IMR-90 (cell line): ENCODE results near the gene CDH13. TPM values are rescaled to one million over a fixed set of nuclear protein-coding genes. Genes with fewer than 3 reads are reported as not detected.

Source experiments
- ATAC-seq: fragments of 200-7000 bp; cut with Tn5 transposase; 2 replicates; pipeline ENCODE4 v1.9.1; 2020; ENCODE audit warnings: low read depth, mild to moderate bottlenecking, moderate library complexity
- BruUV-seq: library from RNA; stranded (reverse); fragments of 400-500 nt; replicated peaks from 2 replicates; lab custom pipeline; 2021; lab: Mats Ljungman, UMichigan
- CTCF ChIA-PET: fragments of 300-600 bp; formaldehyde crosslinking; extraction: SDS; loops from one replicate; lab custom pipeline; 2021; ENCODE audit warnings: antibody characterized with exemption; lab: Yijun Ruan, JAX
- POLR2A ChIA-PET: fragments of 300-600 bp; sonication (Branson Sonifier 250); formaldehyde crosslinking; loops from one replicate; lab custom pipeline; 2022; ENCODE audit warnings: antibody characterized with exemption; ENCODE audit not compliant: unreplicated experiment; lab: Charles Lee
- DNase-seq: peaks from one replicate; pipeline ENCODE4 v3.0.0; 2013
- H2AFZ ChIP-seq: replicated peaks from 2 replicates; pipeline ENCODE3; 2013; ENCODE audit warnings: low read length, mild to moderate bottlenecking; ENCODE audit not compliant: poor library complexity
- H2AK5ac ChIP-seq: 2 replicates; pipeline ENCODE4 v1.6.1; 2013; ENCODE audit warnings: low read depth, low read length, inconsistent platforms
- H2AK9ac ChIP-seq: replicated peaks from 2 replicates; pipeline ENCODE3; 2013; ENCODE audit warnings: mild to moderate bottlenecking, low read depth, low read length, moderate library complexity; ENCODE audit not compliant: poor library complexity
- H2BK120ac ChIP-seq: 2 replicates; pipeline ENCODE4 v1.6.1; 2013; ENCODE audit warnings: low read depth, low read length, inconsistent platforms
- H2BK15ac ChIP-seq: 3 replicates; pipeline ENCODE4 v1.6.1; 2013; ENCODE audit warnings: low read depth, low read length, inconsistent platforms
- H2BK20ac ChIP-seq: 2 replicates; pipeline ENCODE4 v1.6.1; 2013; ENCODE audit warnings: low read depth, mild to moderate bottlenecking, inconsistent platforms, low read length, moderate library complexity
- H2BK5ac ChIP-seq: 2 replicates; pipeline ENCODE4 v1.6.1; 2013; ENCODE audit warnings: mild to moderate bottlenecking, low read depth, low read length, inconsistent platforms; ENCODE audit not compliant: poor library complexity, severe bottlenecking
- H3K14ac ChIP-seq: replicated peaks from 2 replicates; pipeline ENCODE4 v1.6.1; 2013; ENCODE audit warnings: low read depth, low read length, inconsistent platforms
- H3K18ac ChIP-seq: 2 replicates; pipeline ENCODE4 v1.6.1; 2013; ENCODE audit warnings: low read depth, low read length, control low read depth
- H3K23ac ChIP-seq: 2 replicates; pipeline ENCODE4 v1.6.1; 2013; ENCODE audit warnings: low read depth, low read length, inconsistent platforms
- H3K27ac ChIP-seq: 2 replicates; pipeline ENCODE4 v1.5.1; 2013; ENCODE audit warnings: mild to moderate bottlenecking, control low read depth, low read length; ENCODE audit not compliant: insufficient read depth
- H3K27me3 ChIP-seq: 2 replicates; pipeline ENCODE4 v1.6.1; 2013; ENCODE audit warnings: low read length; ENCODE audit not compliant: control insufficient read depth, insufficient read depth
- H3K36me3 ChIP-seq: 2 replicates; pipeline ENCODE4 v1.6.1; 2013; ENCODE audit warnings: low read length, mixed read lengths; ENCODE audit not compliant: control insufficient read depth, insufficient read depth
- H3K4ac ChIP-seq: 2 replicates; pipeline ENCODE4 v1.6.1; 2013; ENCODE audit warnings: low read depth, low read length, inconsistent platforms
- H3K4me1 ChIP-seq: 2 replicates; pipeline ENCODE4 v1.6.1; 2013; ENCODE audit warnings: low read length, mixed read lengths; ENCODE audit not compliant: control insufficient read depth, insufficient read depth
- H3K4me2 ChIP-seq: 2 replicates; pipeline ENCODE4 v1.6.1; 2013; ENCODE audit warnings: low read depth, mild to moderate bottlenecking, control low read depth, low read length, moderate library complexity
- H3K4me3 ChIP-seq: 2 replicates; pipeline ENCODE4 v1.5.1; 2013; ENCODE audit warnings: low read depth, mild to moderate bottlenecking, control low read depth, low read length, moderate library complexity; ENCODE audit not compliant: insufficient read depth
- H3K56ac ChIP-seq: 2 replicates; pipeline ENCODE4 v1.6.1; 2013; ENCODE audit warnings: low read length, inconsistent platforms; ENCODE audit not compliant: insufficient read depth; ENCODE audit errors: extremely low read depth
- H3K79me1 ChIP-seq, 2 experiments: 2 replicates each; pipeline ENCODE4 v1.6.1; 2013; ENCODE audit warnings: low read length in 2 of 2, inconsistent platforms in 1 of 2, low read depth in 1 of 2
- H3K9ac ChIP-seq: 2 replicates; pipeline ENCODE4 v1.6.1; 2013; ENCODE audit warnings: low read depth, low read length, control low read depth
- H3K9me1 ChIP-seq: 2 replicates; pipeline ENCODE4 v1.6.1; 2013; ENCODE audit warnings: low read length, inconsistent platforms; ENCODE audit not compliant: insufficient read depth
- H3K9me3 ChIP-seq: 2 replicates; pipeline ENCODE4 v1.6.1; 2013; ENCODE audit warnings: low read length; ENCODE audit not compliant: control insufficient read depth, insufficient read depth
- H4K20me1 ChIP-seq: 2 replicates; pipeline ENCODE4 v1.6.1; 2013; ENCODE audit warnings: low read length, inconsistent platforms; ENCODE audit not compliant: insufficient read depth
- H4K5ac ChIP-seq: 2 replicates; pipeline ENCODE4 v1.6.1; 2013; ENCODE audit warnings: mild to moderate bottlenecking, low read depth, low read length, control low read depth
- H4K8ac ChIP-seq, 2 experiments: 2 replicates each; pipeline ENCODE4 v1.6.1; 2013; ENCODE audit warnings: low read depth in 2 of 2, low read length in 2 of 2, control low read depth in 1 of 2, inconsistent platforms in 1 of 2
- H4K91ac ChIP-seq: 2 replicates; pipeline ENCODE4 v1.6.1; 2013; ENCODE audit warnings: low read depth, low read length, inconsistent platforms; ENCODE audit not compliant: insufficient read depth
- BHLHE40 ChIP-seq: fragments of 150-350 bp; IDR thresholded peaks from 2 replicates; pipeline ENCODE4 v1.6.1; 2016; ENCODE audit warnings: mild to moderate bottlenecking, low read depth, low read length
- CHD1 ChIP-seq: IDR thresholded peaks from 2 replicates; pipeline ENCODE4 v1.6.1; 2012; ENCODE audit warnings: low read depth, low read length, improper control_type of control experiment
- ELK1 ChIP-seq: fragments of 150-350 bp; IDR thresholded peaks from 2 replicates; pipeline ENCODE4 v1.6.1; 2016; ENCODE audit warnings: low read depth, mild to moderate bottlenecking, low read length, moderate library complexity, borderline replicate concordance
- MAZ ChIP-seq: IDR thresholded peaks from 2 replicates; pipeline ENCODE4 v1.6.1; 2012; ENCODE audit warnings: low read depth, mild to moderate bottlenecking, low read length, improper control_type of control experiment, moderate library complexity, borderline replicate concordance
- RFX5 ChIP-seq: IDR thresholded peaks from 2 replicates; pipeline ENCODE4 v1.8.0; 2012; ENCODE audit warnings: low read depth, mild to moderate bottlenecking, low read length, moderate library complexity
- SMC3 ChIP-seq: fragments of 150-350 bp; IDR thresholded peaks from 2 replicates; pipeline ENCODE4 v1.6.1; 2016; ENCODE audit warnings: low read depth, mild to moderate bottlenecking, antibody characterized with exemption, low read length, moderate library complexity
- WGBS, 2 experiments: methylation state at CpG; one replicate each; pipeline versions ENCODE4 v1.1.5 to v1.1.7; 2013; ENCODE audit warnings: missing lambda C conversion rate in 2 of 2; ENCODE audit not compliant: insufficient read length in 1 of 2; ENCODE audit errors: extremely low coverage in 2 of 2; 5-methylcytosine and 5-hydroxymethylcytosine counted together
- dilution Hi-C: fragments of 300-500 bp; cut with HindIII; formaldehyde crosslinking; loops from one replicate; pipeline ENCODE4 v1.14.3; 2018; ENCODE audit warnings: low sequenced_read_pairs; ENCODE audit not compliant: unreplicated experiment
- in situ Hi-C: fragments of 300-500 bp; cut with MboI; formaldehyde crosslinking; loops from 3 replicates; pipeline ENCODE4 v1.14.3; 2019; ENCODE audit warnings: low sequenced_read_pairs, inconsistent platforms, mixed read lengths
- intact Hi-C: fragments of 100-400 bp; cut with micrococcal nuclease; formaldehyde crosslinking; loops from 2 replicates; pipeline ENCODE4 v1.10.0; 2022
- polyA plus RNA-seq, 3 experiments: library from polyadenylated mRNA; depleted of rRNA; stranded (reverse); fragments of >200 nt; gene quantifications; 2 replicates each; pipeline ENCODE4 v1.2.3, GENCODE V29; 2012; ENCODE audit warnings: low replicate concordance in 1 of 3
- total RNA-seq: library from RNA; depleted of rRNA; stranded (reverse); fragments of >200 nt; gene quantifications from 2 replicates; pipeline ENCODE4 v1.2.3, GENCODE V29; 2012

Gene CDH13
- total and polyA plus RNA-seq, 2 of the 4 experiments (the other 2 are of a cell fraction), result 61.6 to 74.7 TPM

- Histone ChIP-seq H3K9ac (no peak overlapping the region), H4K91ac (no peak overlapping the region), H2BK120ac (no peak overlapping the region), H3K9me1 (peaks cover 7% of the 10 kb centered on the region; the same call in 1 of the 2 replicates), H3K56ac (no peak overlapping the region), H3K4me3 (no peak overlapping the region), H2AFZ (no peak overlapping the region), H2AK9ac (no peak overlapping the region), H3K4ac (no peak overlapping the region), H3K9me3 (no peaks in the 10 kb centered on the region), H3K4me2 (no peak overlapping the region), H3K36me3 (no peaks in the 10 kb centered on the region), H3K27ac (no peak overlapping the region), H2BK5ac (no peak overlapping the region), H2BK15ac (no peak overlapping the region), H3K18ac (no peak overlapping the region), H4K5ac (no peak overlapping the region), H2BK20ac (no peak overlapping the region), H4K8ac (no peak overlapping the region), H3K23ac (no peak overlapping the region), H3K27me3 (peaks cover 26% of the 10 kb centered on the region), H3K79me1 (peaks cover 9 to 23% of the 10 kb centered on the region in 2 experiments; a peak in 3 of 4 replicates), H3K4me1 (peaks cover 18% of the 10 kb centered on the region), H4K20me1 (no peaks in the 10 kb centered on the region), H2AK5ac (no peak overlapping the region), H3K14ac (no peak overlapping the region)
- intact Hi-C loops (loop anchor here (10.0 kb wide), 2 partner anchors 361 to 729 kb away; no protein-coding TSS in a partner anchor), dilution Hi-C loops (no loop called here), in situ Hi-C loops (loop anchor here (10.0 kb wide), 1 partner anchor 589 kb away; no protein-coding TSS in a partner anchor)
- ChIA-PET POLR2A (no interaction called here), CTCF (no interaction called here)
- TF ChIP-seq CHD1, result no peak
- no peak for TF ChIP-seq BHLHE40
- TF ChIP-seq SMC3, result no peak
- TF ChIP-seq MAZ, result no peak
- no peak for TF ChIP-seq ELK1
- TF ChIP-seq RFX5, result no peak
- DNase-seq (no peak), ATAC-seq (no peak)
- BruUV-seq, result no TSS peak
- 86% methylated on average over 2 of the region's 8 CpGs; no CpG with 5 or more reads in 1 of the 2 experiments for WGBS, 2 experiments
These were observed 1.5 kb upstream of the CDH13 start for GRCh38 chr16:82625066-82625968.
